Measurements from ENCODE around the gene C1RL. TPM values are rescaled to one million over a fixed set of nuclear protein-coding genes. Genes with fewer than 3 reads are reported as not detected.

Gene C1RL
- total RNA-seq, 1 experiment from 2014 or later: 25.9 TPM

DNA sequence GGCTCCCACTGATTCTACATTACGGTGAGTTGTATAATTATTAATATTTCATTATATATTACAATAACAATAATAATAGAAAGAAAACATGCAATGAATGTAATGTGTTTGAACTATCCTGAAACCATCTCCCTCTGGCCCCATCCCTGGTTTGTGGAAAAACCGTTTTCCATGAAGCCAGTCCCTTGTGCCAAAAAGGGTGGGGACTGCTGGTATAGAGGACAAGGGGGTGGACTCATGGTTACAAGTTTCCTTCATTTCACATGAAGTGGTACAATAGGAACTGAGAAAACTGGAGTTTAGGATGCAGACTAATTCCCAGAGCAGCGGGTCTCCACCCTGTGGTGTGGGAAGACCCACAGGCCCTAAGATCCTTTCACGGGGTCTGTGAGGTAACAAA is 3.0 kb upstream of the C1RL start:
- DNase-seq (ENCODE audit: low read depth, low spot score) (no peak), ATAC-seq (no peak)
- BruUV-seq (replicated peaks): no TSS peak
- no peak overlapping the region for H3K4me2 ChIP-seq (ENCODE audit: low read length)
- H3K9me3 ChIP-seq (ENCODE audit: control insufficient read depth in 1 of 2, insufficient read depth in 1 of 2, low read depth in 1 of 2, low read length in 2 of 2): 0 out of 4 replicates have a peak, but pooled peaks cover 0 to under 1% of the 10 kb centered on the region in 2 experiments
- TF ChIP-seq EZH2 (IDR thresholded peaks at IDR 0.05): no peak
- no peak for TF ChIP-seq ZFX (IDR thresholded peaks at IDR 0.05)
- no peak for TF ChIP-seq CBX3 (IDR thresholded peaks at IDR 0.05; ENCODE audit: low read depth)
- no peak for TF ChIP-seq CEBPB (IDR thresholded peaks at IDR 0.05; ENCODE audit: low read depth)
- TF ChIP-seq TCF7L2 (IDR thresholded peaks at IDR 0.05; ENCODE audit: borderline replicate concordance, extremely low read depth, insufficient read depth, insufficient read length): no peak
- TF ChIP-seq YY1 (IDR thresholded peaks at IDR 0.05; ENCODE audit: extremely low read depth, insufficient replicate concordance, low read depth, low read length): no peak
- TF ChIP-seq ATF3 (IDR thresholded peaks at IDR 0.05): no peak
- POLR2A ChIA-PET: interaction anchor here (3.6 kb wide), 1 partner anchor 167 kb away, joined by 29 read pairs; the partner anchor contains the start of genes C12orf57 and RNU7-1
- H3K27ac ChIP-seq (ENCODE audit: low read depth, low read length): no peak overlapping the region
- RAD21 ChIA-PET (ENCODE audit: low non-redundant PET in 1 of 2, low total read pairs in 2 of 2, uncharacterized antibody in 2 of 2, unreplicated experiment in 2 of 2): interaction anchor here in 1 of 2 experiments (1.1 kb wide), 1 partner anchor 168 kb away, joined by 5 read pairs; the partner anchor contains the start of genes C12orf57 and RNU7-1
- H3K9ac ChIP-seq (ENCODE audit: low read length): no peak overlapping the region
- peaks cover 4 to 16% of the 10 kb centered on the region in 2 experiments; a peak in 3 of 4 replicates for H3K4me1 ChIP-seq (ENCODE audit: control insufficient read depth in 1 of 2, insufficient read depth in 2 of 2, low read length in 2 of 2)
- no peaks in the 10 kb centered on the region for H4K20me1 ChIP-seq (ENCODE audit: insufficient read depth)
- H3K9me2 ChIP-seq (ENCODE audit: insufficient read depth): no peaks in the 10 kb centered on the region
- H2AFZ ChIP-seq (ENCODE audit: low read depth, low read length, poor library complexity, severe bottlenecking): no peak overlapping the region
- no peak overlapping the region for H3K4me3 ChIP-seq (replicated peaks in 1 of 2; ENCODE audit: low read depth in 1 of 2, low read length in 2 of 2)
- peaks cover 0 to 4% of the 10 kb centered on the region in 2 experiments; a peak in 1 of 4 replicates for H3K36me3 ChIP-seq (ENCODE audit: control insufficient read depth in 1 of 2, insufficient read depth in 2 of 2, low read length in 2 of 2)
- peaks cover 16% of the 10 kb centered on the region for H3K79me2 ChIP-seq (ENCODE audit: insufficient read depth, low read length)
- CTCF ChIA-PET: interaction anchor here (1.7 to 2.0 kb wide), 3 partner anchors 166 to 243 kb away, joined by 7 to 8 read pairs (median 7); partner anchors contain the start of genes C12orf57 and RNU7-1
- H3K27me3 ChIP-seq (ENCODE audit: insufficient read depth, low read length): no peaks in the 10 kb centered on the region
- intact Hi-C loops (cut with micrococcal nuclease): no loop called here

GRCh38 chr12:7110661-7111060 is 1.6 kb upstream of the C1RL start:
- Histone ChIP-seq H3K4me2 (ENCODE audit: low read length) (no peak overlapping the region), H3K27ac (ENCODE audit: low read depth, low read length) (no peak overlapping the region), H2AFZ (ENCODE audit: low read depth, low read length, poor library complexity, severe bottlenecking) (no peak overlapping the region), H3K4me1 (ENCODE audit: control insufficient read depth in 1 of 2, insufficient read depth in 2 of 2, low read length in 2 of 2) (peaks cover 4 to 16% of the 10 kb centered on the region in 2 experiments; a peak in 3 of 4 replicates), H3K79me2 (ENCODE audit: insufficient read depth, low read length) (peaks cover 25% of the 10 kb centered on the region), H3K9ac (ENCODE audit: low read length) (no peak overlapping the region), H4K20me1 (ENCODE audit: insufficient read depth) (no peaks in the 10 kb centered on the region), H3K4me3 (replicated peaks in 1 of 2; ENCODE audit: low read depth in 1 of 2, low read length in 2 of 2) (no peak overlapping the region), H3K9me2 (ENCODE audit: insufficient read depth) (no peaks in the 10 kb centered on the region), H3K36me3 (ENCODE audit: control insufficient read depth in 1 of 2, insufficient read depth in 2 of 2, low read length in 2 of 2) (peaks cover 3 to 4% of the 10 kb centered on the region in 2 experiments; a peak in 1 of 4 replicates), H3K9me3 (ENCODE audit: control insufficient read depth in 1 of 2, insufficient read depth in 1 of 2, low read depth in 1 of 2, low read length in 2 of 2) (peaks cover 7 to 11% of the 10 kb centered on the region in 2 experiments; a peak in 1 of 4 replicates), H3K27me3 (ENCODE audit: insufficient read depth, low read length) (no peaks in the 10 kb centered on the region)
- ATAC-seq (no peak), DNase-seq (ENCODE audit: low read depth, low spot score) (no peak)
- intact Hi-C loops (cut with micrococcal nuclease): no loop called here
- POLR2A ChIA-PET: interaction anchor here (3.6 kb wide), 1 partner anchor 166 kb away, joined by 29 read pairs; the partner anchor contains the start of genes C12orf57 and RNU7-1
- TF ChIP-seq YY1 (IDR thresholded peaks at IDR 0.05; ENCODE audit: extremely low read depth, insufficient replicate concordance, low read depth, low read length) (no peak), FOSL1 (IDR thresholded peaks at IDR 0.05; ENCODE audit: low read depth) (no peak), EZH2phosphoT487 (IDR thresholded peaks at IDR 0.05; ENCODE audit: borderline replicate concordance) (no peak), ATF3 (IDR thresholded peaks at IDR 0.05) (no peak), RAD21 (IDR thresholded peaks at IDR 0.05; ENCODE audit: low read depth) (no peak), SIN3A (IDR thresholded peaks at IDR 0.05; ENCODE audit: low read depth) (no peak), ZBTB33 (IDR thresholded peaks at IDR 0.05; ENCODE audit: extremely low read depth, insufficient replicate concordance, low read length) (no peak)
- BruUV-seq (replicated peaks): no TSS peak
- RAD21 ChIA-PET (ENCODE audit: low non-redundant PET in 1 of 2, low total read pairs in 2 of 2, uncharacterized antibody in 2 of 2, unreplicated experiment in 2 of 2): no interaction called here
- CTCF ChIA-PET: interaction anchor here (1.3 to 4.2 kb wide), 4 partner anchors 165 to 241 kb away, joined by 3 to 34 read pairs (median 8); partner anchors contain the start of genes C12orf57 and RNU7-1
